ENCODE measurements around the gene ALKBH5. TPM values are rescaled to one million over a fixed set of nuclear protein-coding genes. Genes with fewer than 3 reads are reported as not detected.

ALKBH5 gene
- total RNA-seq, 1 experiment from 2014 or later: 94.5 TPM

DNA sequence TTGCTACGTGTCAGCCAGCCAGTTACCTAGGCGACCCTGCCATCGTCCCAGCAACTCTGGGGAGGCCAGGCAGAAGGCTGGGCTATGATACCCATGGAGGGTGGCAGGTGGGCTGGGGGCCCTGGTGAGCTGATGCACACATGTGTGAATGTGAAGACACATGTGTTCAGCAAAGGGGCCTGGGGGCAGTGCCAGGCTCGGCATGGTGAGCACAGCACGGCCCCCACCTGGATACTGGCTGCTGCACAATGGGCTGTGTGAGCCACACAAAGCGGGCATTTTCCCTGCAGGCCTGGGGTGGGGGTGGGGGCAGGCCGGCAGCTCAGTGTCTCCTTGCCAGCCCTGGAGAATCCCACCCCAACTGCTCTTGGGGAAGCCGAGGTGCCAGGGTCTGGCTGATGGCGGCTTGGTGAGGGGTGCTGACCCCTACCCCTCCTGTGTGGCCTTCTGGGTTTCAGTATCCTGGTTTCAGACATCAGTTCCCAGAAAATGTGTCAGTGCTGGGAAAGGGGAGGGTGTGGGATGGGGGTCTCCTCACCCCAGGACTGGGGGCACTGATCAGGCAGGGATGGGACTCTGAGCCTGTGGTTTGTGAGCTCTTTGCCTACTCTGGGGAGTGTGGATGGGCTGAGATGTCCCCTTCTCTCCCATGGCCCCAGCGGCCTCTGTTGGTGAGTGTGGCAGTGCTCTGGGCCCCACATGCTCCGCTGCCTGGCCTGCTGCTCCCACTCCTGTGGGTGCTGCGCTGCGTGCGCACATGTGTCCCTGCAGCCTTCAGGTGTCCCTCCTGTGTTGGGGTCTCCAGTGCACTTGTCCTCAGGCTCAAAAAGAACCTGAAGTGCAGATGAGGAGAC is 46.9 kb downstream of the ALKBH5 start:
- Histone ChIP-seq H3K27ac (ENCODE audit: low read length) (no peak overlapping the region), H3K4me3 (ENCODE audit: low read depth in 2 of 2, low read length in 2 of 2) (no peak overlapping the region), H3K9me3 (ENCODE audit: control insufficient read depth, insufficient read depth, low read depth, low read length) (no peaks in the 10 kb centered on the region), H3K36me3 (ENCODE audit: control insufficient read depth, insufficient read depth, low read length) (no peaks in the 10 kb centered on the region), H3K27me3 (ENCODE audit: control insufficient read depth, insufficient read depth, low read length) (no peaks in the 10 kb centered on the region), H3K4me1 (ENCODE audit: control insufficient read depth, insufficient read depth, low read length) (no peaks in the 10 kb centered on the region)
- in situ Hi-C loops (cut with HindIII; ENCODE audit: low pct_unique_long_range_greater_than_20kb, low sequenced_read_pairs) (no loop called here), intact Hi-C loops (cut with micrococcal nuclease; ENCODE audit: unreplicated experiment) (no loop called here)
- DNase-seq (ENCODE audit: low read depth, low spot score) (no peak), ATAC-seq (no peak)
- ChIA-PET CTCF (no interaction called here), POLR2A (no interaction called here)
- TF ChIP-seq, protein P1, sequence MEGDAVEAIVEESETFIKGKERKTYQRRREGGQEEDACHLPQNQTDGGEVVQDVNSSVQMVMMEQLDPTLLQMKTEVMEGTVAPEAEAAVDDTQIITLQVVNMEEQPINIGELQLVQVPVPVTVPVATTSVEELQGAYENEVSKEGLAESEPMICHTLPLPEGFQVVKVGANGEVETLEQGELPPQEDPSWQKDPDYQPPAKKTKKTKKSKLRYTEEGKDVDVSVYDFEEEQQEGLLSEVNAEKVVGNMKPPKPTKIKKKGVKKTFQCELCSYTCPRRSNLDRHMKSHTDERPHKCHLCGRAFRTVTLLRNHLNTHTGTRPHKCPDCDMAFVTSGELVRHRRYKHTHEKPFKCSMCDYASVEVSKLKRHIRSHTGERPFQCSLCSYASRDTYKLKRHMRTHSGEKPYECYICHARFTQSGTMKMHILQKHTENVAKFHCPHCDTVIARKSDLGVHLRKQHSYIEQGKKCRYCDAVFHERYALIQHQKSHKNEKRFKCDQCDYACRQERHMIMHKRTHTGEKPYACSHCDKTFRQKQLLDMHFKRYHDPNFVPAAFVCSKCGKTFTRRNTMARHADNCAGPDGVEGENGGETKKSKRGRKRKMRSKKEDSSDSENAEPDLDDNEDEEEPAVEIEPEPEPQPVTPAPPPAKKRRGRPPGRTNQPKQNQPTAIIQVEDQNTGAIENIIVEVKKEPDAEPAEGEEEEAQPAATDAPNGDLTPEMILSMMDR (IDR thresholded peaks at IDR 0.05): no peak
- no peak for TF ChIP-seq TCF7L2 (IDR thresholded peaks at IDR 0.05; ENCODE audit: low read depth, low read length)
- no peak for TF ChIP-seq SIN3A (IDR thresholded peaks at IDR 0.05; ENCODE audit: borderline replicate concordance, insufficient read depth, low read depth, low read length)
- TF ChIP-seq, protein P2, sequence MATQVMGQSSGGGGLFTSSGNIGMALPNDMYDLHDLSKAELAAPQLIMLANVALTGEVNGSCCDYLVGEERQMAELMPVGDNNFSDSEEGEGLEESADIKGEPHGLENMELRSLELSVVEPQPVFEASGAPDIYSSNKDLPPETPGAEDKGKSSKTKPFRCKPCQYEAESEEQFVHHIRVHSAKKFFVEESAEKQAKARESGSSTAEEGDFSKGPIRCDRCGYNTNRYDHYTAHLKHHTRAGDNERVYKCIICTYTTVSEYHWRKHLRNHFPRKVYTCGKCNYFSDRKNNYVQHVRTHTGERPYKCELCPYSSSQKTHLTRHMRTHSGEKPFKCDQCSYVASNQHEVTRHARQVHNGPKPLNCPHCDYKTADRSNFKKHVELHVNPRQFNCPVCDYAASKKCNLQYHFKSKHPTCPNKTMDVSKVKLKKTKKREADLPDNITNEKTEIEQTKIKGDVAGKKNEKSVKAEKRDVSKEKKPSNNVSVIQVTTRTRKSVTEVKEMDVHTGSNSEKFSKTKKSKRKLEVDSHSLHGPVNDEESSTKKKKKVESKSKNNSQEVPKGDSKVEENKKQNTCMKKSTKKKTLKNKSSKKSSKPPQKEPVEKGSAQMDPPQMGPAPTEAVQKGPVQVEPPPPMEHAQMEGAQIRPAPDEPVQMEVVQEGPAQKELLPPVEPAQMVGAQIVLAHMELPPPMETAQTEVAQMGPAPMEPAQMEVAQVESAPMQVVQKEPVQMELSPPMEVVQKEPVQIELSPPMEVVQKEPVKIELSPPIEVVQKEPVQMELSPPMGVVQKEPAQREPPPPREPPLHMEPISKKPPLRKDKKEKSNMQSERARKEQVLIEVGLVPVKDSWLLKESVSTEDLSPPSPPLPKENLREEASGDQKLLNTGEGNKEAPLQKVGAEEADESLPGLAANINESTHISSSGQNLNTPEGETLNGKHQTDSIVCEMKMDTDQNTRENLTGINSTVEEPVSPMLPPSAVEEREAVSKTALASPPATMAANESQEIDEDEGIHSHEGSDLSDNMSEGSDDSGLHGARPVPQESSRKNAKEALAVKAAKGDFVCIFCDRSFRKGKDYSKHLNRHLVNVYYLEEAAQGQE (IDR thresholded peaks at IDR 0.05; ENCODE audit: insufficient read depth in 1 of 2, low read depth in 2 of 2, low read length in 1 of 2): no peak
- no peak for TF ChIP-seq POLR2AphosphoS5 (IDR thresholded peaks at IDR 0.05; ENCODE audit: low read depth, low read length)
- BruUV-seq (replicated peaks): no TSS peak

DNA sequence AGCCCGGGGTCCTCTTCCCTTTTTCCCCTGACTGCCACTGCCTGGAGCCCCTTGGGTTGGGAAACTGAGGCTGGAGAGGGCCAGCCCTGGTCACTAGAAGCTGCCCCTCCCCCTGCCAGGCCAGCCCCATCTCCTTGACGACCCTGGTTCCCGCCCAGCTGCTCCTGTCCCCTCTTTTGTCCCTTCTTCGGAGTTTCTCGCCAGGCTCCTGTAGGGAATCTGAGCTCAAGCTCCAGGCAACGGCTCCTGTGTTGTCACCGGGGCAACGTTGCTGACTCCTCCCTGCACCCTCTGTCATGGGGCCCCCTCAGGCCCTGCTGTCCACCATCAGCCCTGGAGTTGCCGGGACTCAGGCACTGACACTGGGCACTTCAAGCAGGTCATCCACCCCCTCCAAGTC is 47.5 kb downstream of the ALKBH5 start:
- TF ChIP-seq SIN3A (IDR thresholded peaks at IDR 0.05; ENCODE audit: borderline replicate concordance, insufficient read depth, low read depth, low read length): no peak
- no peak for TF ChIP-seq POLR2AphosphoS5 (IDR thresholded peaks at IDR 0.05; ENCODE audit: low read depth, low read length)
- no peak for TF ChIP-seq TCF7L2 (IDR thresholded peaks at IDR 0.05; ENCODE audit: low read depth, low read length)
- TF ChIP-seq, protein P2 (IDR thresholded peaks at IDR 0.05; ENCODE audit: insufficient read depth in 1 of 2, low read depth in 2 of 2, low read length in 1 of 2): no peak
- TF ChIP-seq, protein P1 (IDR thresholded peaks at IDR 0.05): no peak

More for the DNA sequence above, 47.5 kb downstream of the ALKBH5 start:
- Histone ChIP-seq H3K36me3 (ENCODE audit: control insufficient read depth, insufficient read depth, low read length) (no peaks in the 10 kb centered on the region), H3K27ac (ENCODE audit: low read length) (no peak overlapping the region), H3K4me1 (ENCODE audit: control insufficient read depth, insufficient read depth, low read length) (no peaks in the 10 kb centered on the region), H3K4me3 (ENCODE audit: low read depth in 2 of 2, low read length in 2 of 2) (no peak overlapping the region), H3K27me3 (ENCODE audit: control insufficient read depth, insufficient read depth, low read length) (no peaks in the 10 kb centered on the region), H3K9me3 (ENCODE audit: control insufficient read depth, insufficient read depth, low read depth, low read length) (no peaks in the 10 kb centered on the region)
- no TSS peak for BruUV-seq (replicated peaks)
- in situ Hi-C loops (cut with HindIII; ENCODE audit: low pct_unique_long_range_greater_than_20kb, low sequenced_read_pairs): no loop called here
- ATAC-seq (no peak), DNase-seq (ENCODE audit: low read depth, low spot score) (no peak)
- CTCF ChIA-PET: no interaction called here
- POLR2A ChIA-PET: no interaction called here
- intact Hi-C loops (cut with micrococcal nuclease; ENCODE audit: unreplicated experiment): no loop called here
